ENCODE data around the gene MED12L. TPM values are rescaled to one million over a fixed set of nuclear protein-coding genes. Genes with fewer than 3 reads are reported as not detected.

MED12L gene
- total RNA-seq, 1 donor from 2014 or later, result 0.97 TPM

GRCh38 chr3:151091685-151092345, 6.4 kb downstream of the MED12L start:
- H3K9me3 Mint-ChIP-seq (ENCODE audit: low read depth), result no peaks in the 10 kb centered on the region
- no peak overlapping the region for H3K27ac Mint-ChIP-seq (ENCODE audit: unreplicated experiment)
- no peaks in the 10 kb centered on the region for H3K27me3 Mint-ChIP-seq (ENCODE audit: low read depth)
- no peaks in the 10 kb centered on the region for H3K36me3 Mint-ChIP-seq (ENCODE audit: low read depth)
- DNase-seq (ENCODE audit: low spot score), result no peak
- no peak overlapping the region for H3K4me3 Mint-ChIP-seq (ENCODE audit: unreplicated experiment)
- H3K4me1 Mint-ChIP-seq (ENCODE audit: low read depth), result peaks cover 4% of the 10 kb centered on the region
- no peak for TF ChIP-seq CTCF (IDR thresholded peaks at IDR 0.05)

- DNase-seq (ENCODE audit: low spot score), result no peak
- Mint-ChIP-seq H3K9me3 (ENCODE audit: low read depth) (no peaks in the 10 kb centered on the region), H3K4me1 (ENCODE audit: low read depth) (no peaks in the 10 kb centered on the region)
Measured at GRCh38 chr3:151093148-151093547, 7.7 kb downstream of the MED12L start.

GRCh38 chr3:151093905-151094304, 8.4 kb downstream of the MED12L start:
- DNase-seq (ENCODE audit: low spot score), result no peak
- no peak for TF ChIP-seq CTCF (IDR thresholded peaks at IDR 0.05)
- no peaks in the 10 kb centered on the region for H3K27me3 Mint-ChIP-seq (ENCODE audit: low read depth)
- H3K4me1 Mint-ChIP-seq (ENCODE audit: low read depth), result no peaks in the 10 kb centered on the region
- no peak overlapping the region for H3K4me3 Mint-ChIP-seq (ENCODE audit: unreplicated experiment)
- no peak overlapping the region for H3K27ac Mint-ChIP-seq (ENCODE audit: unreplicated experiment)
- no peaks in the 10 kb centered on the region for H3K36me3 Mint-ChIP-seq (ENCODE audit: low read depth)
- H3K9me3 Mint-ChIP-seq (ENCODE audit: low read depth), result no peaks in the 10 kb centered on the region

More at GRCh38 chr3:151093148-151093547, 7.7 kb downstream of the MED12L start:
- Mint-ChIP-seq H3K27me3 (ENCODE audit: low read depth) (no peaks in the 10 kb centered on the region), H3K36me3 (ENCODE audit: low read depth) (no peaks in the 10 kb centered on the region), H3K27ac (ENCODE audit: unreplicated experiment) (no peak overlapping the region), H3K4me3 (ENCODE audit: unreplicated experiment) (no peak overlapping the region)
- no peak for TF ChIP-seq CTCF (IDR thresholded peaks at IDR 0.05)

GRCh38 chr3:151096716-151097115, 11.3 kb downstream of the MED12L start:
- Mint-ChIP-seq H3K27ac (ENCODE audit: unreplicated experiment) (no peak overlapping the region), H3K4me1 (ENCODE audit: low read depth) (no peaks in the 10 kb centered on the region), H3K4me3 (ENCODE audit: unreplicated experiment) (no peak overlapping the region), H3K27me3 (ENCODE audit: low read depth) (peaks cover 2% of the 10 kb centered on the region), H3K36me3 (ENCODE audit: low read depth) (no peaks in the 10 kb centered on the region), H3K9me3 (ENCODE audit: low read depth) (no peaks in the 10 kb centered on the region)
- DNase-seq (ENCODE audit: low spot score), result no peak
- TF ChIP-seq CTCF (IDR thresholded peaks at IDR 0.05), result no peak

- no peaks in the 10 kb centered on the region for H3K9me3 Mint-ChIP-seq (ENCODE audit: low read depth)
- no peaks in the 10 kb centered on the region for H3K4me1 Mint-ChIP-seq (ENCODE audit: low read depth)
- TF ChIP-seq CTCF (IDR thresholded peaks at IDR 0.05), result no peak
- DNase-seq (ENCODE audit: low spot score), result no peak
- H3K36me3 Mint-ChIP-seq (ENCODE audit: low read depth), result no peaks in the 10 kb centered on the region
- H3K27ac Mint-ChIP-seq (ENCODE audit: unreplicated experiment), result no peak overlapping the region
- no peak overlapping the region for H3K4me3 Mint-ChIP-seq (ENCODE audit: unreplicated experiment)
- peaks cover 2% of the 10 kb centered on the region for H3K27me3 Mint-ChIP-seq (ENCODE audit: low read depth)
Measured at GRCh38 chr3:151100076-151100475, 14.6 kb downstream of the MED12L start.

Measured in chondrocyte (in vitro differentiated cells).